Fibroblast of skin of scalp (primary cell): ENCODE data around the gene SLC35A1. TPM values are rescaled to one million over a fixed set of nuclear protein-coding genes. Genes with fewer than 3 reads are reported as not detected.
"Not testable (repeated sequence)": the region's sequence is repeated elsewhere in the genome, so short reads cannot be mapped to it uniquely, and the experiment has no call there.

ENCODE experiments used
- DNase-seq: peaks from one replicate; pipeline ENCODE4 v3.0.0-alpha.2; 2013
- polyA plus RNA-seq, 2 experiments: library from polyadenylated mRNA; unstranded; fragments of 120-200 nt; gene quantifications; one replicate each; pipeline ENCODE4 v1.2.1, GENCODE V29; 2013; ENCODE audit not compliant: insufficient read length in 2 of 2

The SLC35A1 gene
- 15.5 TPM for polyA plus RNA-seq (2013, experiment 1 of 2; ENCODE audit: insufficient read length)
- polyA plus RNA-seq (2013, experiment 2 of 2; ENCODE audit: insufficient read length): 17.1 TPM

GRCh38 chr6:87472525-87473418 lies at the start of gene SLC35A1:
TSS of gene SLC35A1 (plus strand) at chr6:87472974. CDS start at chr6:87473004, 30 bp downstream.
- peak; percentile 79 for DNase-seq

DNA sequence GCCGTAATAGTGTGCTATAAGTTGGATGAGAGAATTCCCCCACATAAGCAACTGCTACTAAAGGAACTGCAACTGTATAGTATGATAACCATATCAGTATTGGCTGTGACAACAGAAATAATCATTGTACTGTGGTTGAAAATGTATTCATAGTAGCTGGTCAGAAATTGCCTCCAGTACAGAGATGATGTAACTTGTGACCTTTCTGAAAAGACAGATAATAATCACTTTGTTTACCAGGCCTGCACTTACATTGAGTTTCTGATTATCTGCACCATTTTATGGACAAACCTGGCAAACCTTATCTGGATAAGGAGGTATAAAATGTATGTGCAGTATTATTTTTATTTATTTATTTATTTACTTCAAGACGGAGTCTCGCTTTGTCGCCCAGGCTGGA lies 46.0 kb upstream of the SLC35A1 start:
- DNase-seq: no peak

GRCh38 chr6:87430499-87430898 lies 42.3 kb upstream of the SLC35A1 start:
- no peak for DNase-seq

- DNase-seq: peak; percentile 45
These were observed 41.5 kb upstream of the SLC35A1 start for GRCh38 chr6:87431263-87431662.

DNA sequence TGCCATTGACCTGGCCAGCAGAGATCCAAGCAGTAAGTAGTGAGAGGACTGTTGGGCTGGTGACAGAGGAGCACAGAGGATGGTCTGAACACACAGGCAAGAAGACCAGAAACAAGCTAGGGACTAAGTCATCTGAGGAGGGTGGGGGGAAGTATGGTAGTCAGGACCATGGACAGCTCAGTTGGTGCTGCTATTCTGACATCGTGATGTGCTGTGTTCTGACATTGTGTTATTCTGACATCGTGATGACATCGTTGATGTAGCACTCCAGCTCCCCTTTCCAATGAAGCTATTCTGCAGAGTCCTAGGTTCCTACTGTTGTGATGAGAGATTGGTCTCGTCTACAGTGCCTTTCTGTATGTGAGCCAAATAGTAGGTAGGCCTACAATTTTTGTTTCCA lies 36.3 kb upstream of the SLC35A1 start:
- peak; percentile 76 for DNase-seq

DNA sequence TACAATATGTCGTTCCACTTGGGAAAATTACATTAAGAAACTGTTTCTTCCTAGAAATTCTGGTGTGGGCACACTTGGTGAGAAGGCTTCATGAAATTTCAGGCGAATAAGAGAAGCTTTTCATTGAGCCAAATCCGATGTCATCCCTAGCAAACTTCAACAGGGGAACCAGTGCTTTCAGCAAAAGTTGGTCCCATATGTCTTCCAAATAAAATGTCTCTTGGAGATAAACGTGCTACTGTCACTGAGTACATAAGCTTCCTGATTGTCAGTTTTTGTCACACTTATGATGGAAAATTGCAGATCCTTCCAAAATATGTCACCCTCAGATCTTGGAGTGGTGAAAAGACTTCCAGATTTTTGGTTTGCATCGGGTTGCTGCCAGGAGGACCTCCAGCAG lies 31.1 kb upstream of the SLC35A1 start:
- no peak for DNase-seq

DNA sequence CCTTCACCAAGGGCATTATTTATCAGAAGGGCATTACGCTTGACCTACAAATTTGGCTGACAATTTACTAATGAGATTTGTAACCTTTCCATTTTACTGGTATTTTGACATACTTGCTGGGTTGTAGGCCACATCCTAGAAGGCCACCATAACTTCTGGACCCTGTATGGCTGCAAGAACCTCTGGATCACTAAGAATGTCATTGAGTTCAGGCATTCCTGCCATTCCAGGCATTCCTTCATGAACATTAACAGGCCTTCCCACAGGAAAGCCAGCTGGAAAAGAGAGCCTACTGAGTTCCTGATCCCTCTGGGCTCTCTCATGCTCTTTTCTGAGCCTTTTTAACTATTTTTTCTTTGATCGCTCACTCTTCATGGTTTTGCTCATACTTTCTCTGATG lies 28.4 kb upstream of the SLC35A1 start:
- peak; percentile 12 for DNase-seq

DNA sequence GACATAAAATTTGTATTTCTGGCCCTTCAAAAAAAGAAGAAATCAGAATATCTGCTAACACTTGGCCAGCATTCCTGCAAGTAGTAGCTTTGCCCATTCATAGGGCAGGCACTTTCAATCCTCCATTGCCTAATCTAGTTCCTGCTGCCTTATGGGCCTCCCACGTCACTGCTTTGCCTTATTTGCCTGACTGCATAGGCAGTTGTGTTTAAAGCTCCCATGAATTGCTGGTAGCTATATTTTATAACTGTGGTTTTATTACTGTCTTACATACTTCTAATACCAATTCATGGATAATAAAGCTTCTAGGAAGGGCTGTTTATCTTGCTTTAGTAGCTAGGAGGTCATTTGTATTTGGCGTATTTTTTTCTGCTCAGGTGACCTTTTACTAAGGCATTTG lies 7.7 kb upstream of the SLC35A1 start:
- DNase-seq: no peak

DNA sequence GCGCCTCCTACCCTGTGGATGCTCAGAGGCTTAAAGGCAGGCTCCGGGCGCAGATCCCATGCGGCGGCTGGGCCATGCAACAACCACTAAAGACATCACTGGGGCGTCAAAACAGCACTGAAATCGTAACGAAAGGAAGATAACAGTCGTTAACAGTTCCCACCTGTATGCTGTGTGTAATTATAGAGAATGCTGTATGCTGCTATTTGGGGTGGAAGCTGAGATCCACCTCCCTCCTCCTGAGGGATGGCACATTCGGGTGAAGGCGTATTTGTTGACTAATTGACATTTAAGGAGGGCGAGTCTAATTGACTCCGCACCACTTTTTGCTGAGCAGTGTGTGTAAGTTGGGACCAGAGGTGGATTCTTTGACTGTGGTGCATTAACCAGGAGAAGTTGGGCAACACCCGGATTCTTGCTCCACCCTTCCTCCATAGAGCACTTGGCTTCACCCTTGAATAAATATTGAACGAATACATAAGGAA lies 687 bp downstream of the SLC35A1 start:
- peak; percentile 60 for DNase-seq

DNA sequence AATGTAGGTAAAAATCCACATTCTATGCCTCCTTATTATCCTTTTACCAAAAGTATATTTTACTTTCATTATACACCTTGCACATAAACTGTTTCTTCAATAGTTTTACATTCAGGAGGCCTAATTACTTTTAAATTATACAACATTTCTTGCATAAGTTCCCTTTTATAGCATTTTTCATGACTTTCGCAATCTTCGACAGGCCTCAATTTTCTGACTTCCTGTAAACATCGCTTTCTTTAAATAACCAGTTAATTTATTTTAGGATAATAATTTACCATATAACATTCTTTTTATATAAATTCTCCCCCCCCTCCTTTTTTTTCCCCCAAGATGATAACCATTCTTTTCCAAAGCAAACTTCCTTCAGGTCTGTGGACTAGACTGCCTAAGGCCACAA lies 9.2 kb downstream of the SLC35A1 start:
- DNase-seq: no peak

DNA sequence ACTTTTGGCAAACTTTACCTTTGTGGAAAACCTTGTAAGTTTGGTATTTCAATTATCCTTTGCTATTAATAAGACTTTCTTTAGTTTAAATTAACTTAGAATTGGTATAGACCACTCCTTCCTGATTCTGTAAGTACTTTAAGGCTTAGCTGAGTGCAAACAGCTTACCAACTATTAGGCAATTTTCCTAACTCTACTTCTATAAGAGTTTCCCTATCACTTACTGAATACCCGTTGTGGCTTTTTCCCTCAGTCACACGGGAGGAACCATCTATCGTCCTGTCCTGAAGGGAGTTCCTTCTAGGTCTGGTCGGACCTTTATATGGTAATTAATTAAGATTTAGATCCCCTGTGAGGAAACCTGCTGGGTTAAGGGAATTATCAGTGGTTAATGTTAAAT lies 9.6 kb downstream of the SLC35A1 start:
- DNase-seq: no peak

- DNase-seq: peak; percentile 57
These were observed 11.2 kb downstream of the SLC35A1 start for GRCh38 chr6:87483929-87484328.

DNA sequence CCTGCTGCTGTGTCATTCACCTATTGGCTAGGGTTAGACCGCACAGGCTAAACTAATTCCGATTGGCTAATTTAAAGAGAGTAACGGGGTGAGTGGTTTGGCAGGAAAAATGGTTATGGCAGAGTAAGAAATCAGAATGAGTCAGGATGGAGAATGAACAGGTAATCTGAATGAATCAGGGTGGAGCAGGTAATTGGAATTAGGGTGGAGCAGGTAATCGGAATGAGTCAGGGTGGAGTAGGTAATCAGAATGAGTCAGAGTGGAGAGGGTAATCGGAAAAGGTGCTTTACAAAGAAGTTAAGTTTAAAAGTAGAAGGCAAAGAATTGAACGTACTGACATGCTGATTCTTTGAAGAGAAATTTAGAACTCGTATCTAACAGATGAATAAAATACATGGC lies 11.7 kb downstream of the SLC35A1 start:
- DNase-seq: no peak

GRCh38 chr6:87487555-87487954 lies 14.8 kb downstream of the SLC35A1 start:
- DNase-seq: peak; percentile 32

GRCh38 chr6:87489326-87489725 lies 16.6 kb downstream of the SLC35A1 start:
- DNase-seq: not testable (repeated sequence)

GRCh38 chr6:87494761-87495422 lies 22.1 kb downstream of the SLC35A1 start:
- no peak for DNase-seq

DNA sequence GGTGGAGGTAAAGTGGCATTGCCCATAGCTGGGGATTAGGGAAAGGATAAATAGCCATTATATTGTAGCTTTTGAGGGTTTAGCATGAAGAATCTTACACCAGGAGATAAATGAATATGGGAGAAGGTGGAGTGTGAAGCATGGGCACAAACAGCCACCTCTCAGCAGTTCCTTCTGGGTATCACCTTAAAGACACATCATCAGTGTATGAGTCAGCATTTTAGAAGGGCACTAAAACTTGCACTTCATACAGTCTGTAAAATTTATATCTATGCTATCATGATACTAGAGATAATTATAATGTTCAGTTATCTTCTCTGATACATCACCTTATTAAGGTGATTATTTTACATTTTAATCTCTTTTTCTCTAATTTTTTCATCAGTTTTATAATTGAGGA lies 25.3 kb downstream of the SLC35A1 start:
- no peak for DNase-seq

- no peak for DNase-seq
These were observed 29.2 kb downstream of the SLC35A1 start for GRCh38 chr6:87501809-87502572.

DNA sequence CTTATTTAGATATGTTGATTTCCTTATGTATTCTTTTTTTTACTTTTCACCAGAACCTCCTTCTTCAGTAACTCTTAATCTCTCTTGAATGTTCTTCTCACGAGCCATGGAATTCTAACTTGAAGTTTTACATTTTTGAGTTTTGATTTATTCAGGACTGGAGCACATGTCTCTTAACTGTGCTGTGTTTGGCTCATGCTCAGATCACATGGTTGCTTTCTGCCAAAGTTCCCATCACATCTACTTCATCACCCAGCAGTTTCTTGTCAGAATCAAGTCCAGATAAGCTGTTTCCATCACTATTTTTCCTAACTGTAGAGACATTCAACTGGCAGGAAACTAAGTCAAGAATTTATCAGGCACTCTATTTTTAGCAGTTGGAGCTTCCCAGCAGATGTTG lies 31.7 kb downstream of the SLC35A1 start:
- DNase-seq: peak; percentile 25

DNA sequence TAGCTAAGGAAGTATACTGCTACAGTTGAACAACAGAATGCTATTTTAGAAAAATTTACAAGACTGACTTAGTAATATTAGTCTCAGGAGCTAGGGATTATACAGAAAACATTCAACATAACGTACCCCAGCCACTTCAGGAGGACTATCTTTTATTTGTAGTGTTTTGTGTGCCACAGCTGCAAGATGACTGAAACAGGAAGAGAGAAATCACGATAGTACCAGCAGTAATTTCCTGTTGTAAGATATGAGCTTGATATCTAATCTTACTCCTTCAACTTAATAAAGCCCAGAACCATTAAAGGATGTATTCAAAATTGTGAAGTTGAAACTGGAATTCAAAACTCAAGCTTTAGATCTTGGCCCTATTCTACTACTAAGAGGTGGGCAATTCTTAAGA lies 42.1 kb downstream of the SLC35A1 start:
- no peak for DNase-seq

DNA sequence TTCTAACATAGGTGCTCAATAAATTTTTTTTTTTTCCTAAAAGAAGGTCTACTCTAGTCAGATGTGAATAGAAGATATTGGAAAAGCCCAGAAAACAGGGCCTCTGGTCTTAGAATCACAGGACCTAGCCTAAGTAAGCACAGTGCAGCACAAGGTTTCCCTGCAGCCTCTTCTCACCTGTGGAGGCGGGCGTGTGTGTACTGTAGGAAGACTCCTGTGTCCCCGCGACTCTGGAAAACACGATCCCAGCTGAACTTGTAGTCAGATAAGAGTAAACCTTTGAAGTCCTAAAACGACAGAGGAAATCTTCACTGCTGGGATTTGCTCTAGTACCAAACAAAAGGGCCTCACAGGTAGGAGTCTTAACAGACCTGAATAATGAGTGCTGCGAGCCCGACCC lies 45.7 kb downstream of the SLC35A1 start:
- no peak for DNase-seq

DNA sequence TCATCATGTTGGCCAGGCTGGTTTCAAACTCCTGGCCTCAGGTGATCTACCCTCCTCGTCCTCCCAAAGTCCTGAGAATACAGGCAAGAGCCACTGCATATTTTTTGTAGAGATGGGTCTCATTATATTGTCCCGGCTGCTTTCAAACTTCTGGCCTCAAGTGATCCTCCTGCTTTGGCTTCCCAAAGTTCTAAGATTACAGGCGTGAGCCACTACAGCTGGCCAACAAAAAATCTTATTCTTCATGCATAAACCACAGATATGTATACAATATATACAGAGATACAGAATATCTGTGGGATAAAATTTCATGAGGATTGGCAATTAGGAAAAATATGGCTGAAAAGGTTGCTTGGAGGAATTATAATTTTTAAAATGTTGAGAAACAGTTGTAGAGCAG lies 49.9 kb downstream of the SLC35A1 start:
- no peak for DNase-seq

DNA sequence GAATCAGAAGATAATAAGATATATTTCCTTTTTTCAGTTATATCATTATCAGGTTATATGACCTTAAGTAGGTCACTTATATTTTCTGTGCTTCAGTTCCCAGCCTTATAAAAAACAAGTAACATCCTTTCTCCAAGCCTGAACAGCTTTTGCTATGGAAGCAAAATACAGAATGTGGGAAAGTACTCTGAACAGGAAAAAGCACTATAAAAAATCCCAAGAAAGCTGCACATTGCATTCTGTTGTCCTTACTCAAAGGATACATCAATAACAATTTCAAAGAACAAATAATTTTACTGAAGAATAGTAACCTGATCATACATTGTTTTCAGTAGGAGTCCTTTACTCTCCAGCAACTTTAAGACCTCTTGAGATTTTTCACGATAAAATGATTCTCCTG lies 56.4 kb downstream of the SLC35A1 start:
- no peak for DNase-seq
